ENCODE measurements around the gene RABGAP1L. TPM values are rescaled to one million over a fixed set of nuclear protein-coding genes. Genes with fewer than 3 reads are reported as not detected.

RABGAP1L gene
- total RNA-seq, 1 experiment from 2014 or later: 76.9 TPM

GRCh38 chr1:174726167-174726879 is 567.0 kb downstream of the RABGAP1L start:
- Mint-ChIP-seq H3K27me3 (ENCODE audit: low read depth) (no peaks in the 10 kb centered on the region), H3K36me3 (no peaks in the 10 kb centered on the region), H3K27ac (no peak overlapping the region), H3K4me3 (no peak overlapping the region), H3K9me3 (no peaks in the 10 kb centered on the region), H3K4me1 (peaks cover 6% of the 10 kb centered on the region)
- TF ChIP-seq NFYB (CRISPR knock-in tag; conservative IDR thresholded peaks at IDR 0.05; ENCODE audit: low read depth) (no peak), USF2 (CRISPR knock-in tag; IDR thresholded peaks at IDR 0.05) (no peak), ZMAT4 (CRISPR knock-in tag; IDR thresholded peaks at IDR 0.05) (no peak), ZNF317 (CRISPR knock-in tag; IDR thresholded peaks at IDR 0.05; ENCODE audit: borderline replicate concordance, low read depth) (no peak), TEAD1 (CRISPR knock-in tag; IDR thresholded peaks at IDR 0.05) (no peak), NR3C1 (CRISPR knock-in tag; conservative IDR thresholded peaks at IDR 0.05; ENCODE audit: low read depth) (no peak), ZSCAN18 (CRISPR knock-in tag; IDR thresholded peaks at IDR 0.05) (no peak), ZNF425 (CRISPR knock-in tag; conservative IDR thresholded peaks at IDR 0.05) (no peak), MXD4 (CRISPR knock-in tag; IDR thresholded peaks at IDR 0.05; ENCODE audit: borderline replicate concordance) (no peak), HMGXB4 (CRISPR knock-in tag; IDR thresholded peaks at IDR 0.05) (no peak), GRHL2 (CRISPR knock-in tag; IDR thresholded peaks at IDR 0.05; ENCODE audit: insufficient replicate concordance, severe bottlenecking) (no peak), CTCF (IDR thresholded peaks at IDR 0.05) (no peak)
- DNase-seq (ENCODE audit: low spot score) (no peak), ATAC-seq (no peak)
- ChIA-PET CTCF (interaction anchor here (0.6 to 2.6 kb wide), 26 partner anchors 8 to 1483 kb away, joined by 3 to 32 read pairs (median 3); no protein-coding TSS in a partner anchor), POLR2A (no interaction called here)

- no peaks in the 10 kb centered on the region for H3K9me3 Mint-ChIP-seq
- H3K4me3 Mint-ChIP-seq: no peak overlapping the region
- ChIA-PET POLR2A (no interaction called here), CTCF (interaction anchor here (0.8 to 2.6 kb wide), 10 partner anchors 8 to 464 kb away, joined by 3 to 32 read pairs (median 4); no protein-coding TSS in a partner anchor)
- no peak for DNase-seq (ENCODE audit: low spot score)
- no peaks in the 10 kb centered on the region for H3K27me3 Mint-ChIP-seq (ENCODE audit: low read depth)
- ATAC-seq: no peak
- no peak overlapping the region for H3K27ac Mint-ChIP-seq
- peaks cover 6% of the 10 kb centered on the region for H3K4me1 Mint-ChIP-seq
- no peaks in the 10 kb centered on the region for H3K36me3 Mint-ChIP-seq
- TF ChIP-seq STAT6 (CRISPR knock-in tag; conservative IDR thresholded peaks at IDR 0.05; ENCODE audit: low read depth): no peak
- TF ChIP-seq ZNF281 (CRISPR knock-in tag; IDR thresholded peaks at IDR 0.05): no peak
- TF ChIP-seq TP53 (CRISPR knock-in tag; IDR thresholded peaks at IDR 0.05): no peak
- no peak for TF ChIP-seq MYBL2 (CRISPR knock-in tag; IDR thresholded peaks at IDR 0.05)
- TF ChIP-seq NFYB (CRISPR knock-in tag; conservative IDR thresholded peaks at IDR 0.05; ENCODE audit: low read depth): no peak
- TF ChIP-seq GABPB1 (CRISPR knock-in tag; IDR thresholded peaks at IDR 0.05): no peak
- no peak for TF ChIP-seq GRHL2 (CRISPR knock-in tag; IDR thresholded peaks at IDR 0.05; ENCODE audit: insufficient replicate concordance, severe bottlenecking)
- no peak for TF ChIP-seq TEAD1 (CRISPR knock-in tag; IDR thresholded peaks at IDR 0.05)
Measured at GRCh38 chr1:174726880-174727585, 567.7 kb downstream of the RABGAP1L start.
